SJSA1 (cell line): ENCODE measurements around the gene DYRK1A. TPM values are rescaled to one million over a fixed set of nuclear protein-coding genes. Genes with fewer than 3 reads are reported as not detected.

ENCODE experiments used
- DNase-seq, 2 experiments: peaks; one replicate each; pipeline ENCODE4 v3.0.0-alpha.2; 2015 to 2020; ENCODE audit warnings: low spot score in 2 of 2, low read depth in 1 of 2
- H3K27ac ChIP-seq: fragments of 250-450 bp; sonication (Bioruptor Pico); 2 replicates; pipeline ENCODE4 v1.5.1; 2020; ENCODE audit warnings: mild to moderate bottlenecking, moderate library complexity
- H3K27me3 ChIP-seq: fragments of 250-450 bp; sonication (Bioruptor Pico); replicated peaks from 2 replicates; pipeline ENCODE4 v1.5.1; 2020; ENCODE audit warnings: mild to moderate bottlenecking, moderate library complexity
- H3K36me3 ChIP-seq: fragments of 250-450 bp; sonication (Bioruptor Pico); 2 replicates; pipeline ENCODE4 v1.5.1; 2020; ENCODE audit warnings: mild to moderate bottlenecking
- H3K4me1 ChIP-seq: fragments of 250-450 bp; sonication (Bioruptor Pico); replicated peaks from 2 replicates; pipeline ENCODE4 v1.6.1; 2021; ENCODE audit warnings: mild to moderate bottlenecking
- H3K4me3 ChIP-seq: fragments of 250-450 bp; sonication (Bioruptor Pico); 2 replicates; pipeline ENCODE4 v1.5.1; 2020; ENCODE audit warnings: mild to moderate bottlenecking
- H3K9me3 ChIP-seq: fragments of 250-450 bp; sonication (Bioruptor Pico); replicated peaks from 2 replicates; pipeline ENCODE4 v1.5.1; 2020; ENCODE audit warnings: mild to moderate bottlenecking
- total RNA-seq: library from RNA; depleted of rRNA; stranded (reverse); fragments of >200 nt; shearing (Covaris generic); gene quantifications from 2 replicates; pipeline ENCODE4 v1.2.3, GENCODE V29; 2014

The DYRK1A gene
- total RNA-seq, 1 experiment from 2014 or later = 51.3 TPM

- Histone ChIP-seq H3K9me3 (no peaks in the 10 kb centered on the region), H3K27ac (no peak overlapping the region), H3K27me3 (no peaks in the 10 kb centered on the region), H3K4me3 (no peak overlapping the region), H3K4me1 (no peaks in the 10 kb centered on the region), H3K36me3 (0 out of 2 replicates have a peak, but pooled peaks cover 3% of the 10 kb centered on the region)
- no peak for DNase-seq
Observed at GRCh38 chr21:37384416-37384815, 17.8 kb downstream of the DYRK1A start.

- H3K27ac ChIP-seq = no peak overlapping the region
- no peaks in the 10 kb centered on the region for H3K9me3 ChIP-seq
- H3K36me3 ChIP-seq = peaks cover 3% of the 10 kb centered on the region; the same call in 1 of the 2 replicates
Observed at GRCh38 chr21:37385179-37385765, 18.7 kb downstream of the DYRK1A start.

GRCh38 chr21:37386151-37386550 lies 19.6 kb downstream of the DYRK1A start:
- H3K27ac ChIP-seq = no peak overlapping the region
- no peak overlapping the region for H3K4me3 ChIP-seq
- no peaks in the 10 kb centered on the region for H3K27me3 ChIP-seq
- DNase-seq = no peak
- H3K36me3 ChIP-seq = peaks cover 3% of the 10 kb centered on the region; the same call in 1 of the 2 replicates
- no peaks in the 10 kb centered on the region for H3K9me3 ChIP-seq
- H3K4me1 ChIP-seq = no peaks in the 10 kb centered on the region

More at GRCh38 chr21:37385179-37385765, 18.7 kb downstream of the DYRK1A start:
- DNase-seq = no peak
- no peak overlapping the region for H3K4me3 ChIP-seq
- no peaks in the 10 kb centered on the region for H3K27me3 ChIP-seq
- H3K4me1 ChIP-seq = no peaks in the 10 kb centered on the region

GRCh38 chr21:37389456-37389855 lies 22.9 kb downstream of the DYRK1A start:
- no peaks in the 10 kb centered on the region for H3K4me1 ChIP-seq
- DNase-seq = no peak
- H3K27me3 ChIP-seq = no peaks in the 10 kb centered on the region
- H3K27ac ChIP-seq = no peak overlapping the region
- H3K36me3 ChIP-seq = peaks cover 12% of the 10 kb centered on the region
- no peak overlapping the region for H3K4me3 ChIP-seq
- no peaks in the 10 kb centered on the region for H3K9me3 ChIP-seq

GRCh38 chr21:37391666-37392065 lies 25.1 kb downstream of the DYRK1A start:
- no peak overlapping the region for H3K27ac ChIP-seq
- no peak for DNase-seq
- H3K27me3 ChIP-seq = no peaks in the 10 kb centered on the region
- H3K4me1 ChIP-seq = no peaks in the 10 kb centered on the region
- no peaks in the 10 kb centered on the region for H3K9me3 ChIP-seq
- no peak overlapping the region for H3K4me3 ChIP-seq
- peaks cover 17% of the 10 kb centered on the region for H3K36me3 ChIP-seq

GRCh38 chr21:37392441-37392840 lies 25.9 kb downstream of the DYRK1A start:
- no peak for DNase-seq
- H3K4me3 ChIP-seq = no peak overlapping the region
- H3K4me1 ChIP-seq = no peaks in the 10 kb centered on the region
- H3K27me3 ChIP-seq = no peaks in the 10 kb centered on the region
- H3K27ac ChIP-seq = no peak overlapping the region
- no peaks in the 10 kb centered on the region for H3K9me3 ChIP-seq
- peaks cover 17% of the 10 kb centered on the region for H3K36me3 ChIP-seq

- Histone ChIP-seq H3K36me3 (peaks cover 15% of the 10 kb centered on the region), H3K27ac (no peak overlapping the region), H3K27me3 (no peaks in the 10 kb centered on the region), H3K9me3 (no peaks in the 10 kb centered on the region), H3K4me3 (no peak overlapping the region), H3K4me1 (no peaks in the 10 kb centered on the region)
- no peak for DNase-seq
Observed at GRCh38 chr21:37393030-37393429, 26.5 kb downstream of the DYRK1A start.

GRCh38 chr21:37393786-37394185 lies 27.2 kb downstream of the DYRK1A start:
- no peak for DNase-seq
- Histone ChIP-seq H3K4me3 (no peak overlapping the region), H3K27ac (no peak overlapping the region), H3K9me3 (no peaks in the 10 kb centered on the region), H3K4me1 (no peaks in the 10 kb centered on the region), H3K27me3 (no peaks in the 10 kb centered on the region), H3K36me3 (peaks cover 15% of the 10 kb centered on the region)

- H3K4me1 ChIP-seq = no peaks in the 10 kb centered on the region
- H3K4me3 ChIP-seq = no peak overlapping the region
- no peaks in the 10 kb centered on the region for H3K9me3 ChIP-seq
- DNase-seq = no peak
- H3K27ac ChIP-seq = no peak overlapping the region
- H3K36me3 ChIP-seq = peaks cover 15% of the 10 kb centered on the region
- no peaks in the 10 kb centered on the region for H3K27me3 ChIP-seq
Observed at GRCh38 chr21:37395961-37396360, 29.4 kb downstream of the DYRK1A start.

GRCh38 chr21:37396855-37397254 lies 30.3 kb downstream of the DYRK1A start:
- Histone ChIP-seq H3K4me3 (no peak overlapping the region), H3K9me3 (no peaks in the 10 kb centered on the region), H3K27me3 (no peaks in the 10 kb centered on the region), H3K36me3 (peaks cover 15% of the 10 kb centered on the region), H3K4me1 (no peaks in the 10 kb centered on the region), H3K27ac (no peak overlapping the region)
- DNase-seq = no peak

GRCh38 chr21:37398697-37399096 lies 32.1 kb downstream of the DYRK1A start:
- DNase-seq = no peak
- H3K9me3 ChIP-seq = peaks cover 6% of the 10 kb centered on the region; the same call in 1 of the 2 replicates
- peaks cover 5% of the 10 kb centered on the region; the same call in 1 of the 2 replicates for H3K36me3 ChIP-seq
- H3K27me3 ChIP-seq = no peaks in the 10 kb centered on the region
- H3K4me1 ChIP-seq = no peaks in the 10 kb centered on the region
- no peak overlapping the region for H3K27ac ChIP-seq
- H3K4me3 ChIP-seq = no peak overlapping the region

- Histone ChIP-seq H3K9me3 (peaks cover 6% of the 10 kb centered on the region; the same call in 1 of the 2 replicates), H3K27me3 (no peaks in the 10 kb centered on the region), H3K36me3 (no peaks in the 10 kb centered on the region), H3K4me1 (0 out of 2 replicates have a peak, but pooled peaks cover 4% of the 10 kb centered on the region), H3K4me3 (no peak overlapping the region), H3K27ac (no peak overlapping the region)
- no peak for DNase-seq
Observed at GRCh38 chr21:37402251-37402867, 35.8 kb downstream of the DYRK1A start.

GRCh38 chr21:37405629-37406028 lies 39.1 kb downstream of the DYRK1A start:
- Histone ChIP-seq H3K36me3 (no peaks in the 10 kb centered on the region), H3K27me3 (no peaks in the 10 kb centered on the region), H3K4me3 (no peak overlapping the region), H3K4me1 (0 out of 2 replicates have a peak, but pooled peaks cover 7% of the 10 kb centered on the region), H3K27ac (no peak overlapping the region), H3K9me3 (peaks cover 6% of the 10 kb centered on the region; the same call in 1 of the 2 replicates)
- DNase-seq = no peak

- no peaks in the 10 kb centered on the region for H3K27me3 ChIP-seq
- DNase-seq = peak in 1 of 2 experiments; percentile 22
- no peak overlapping the region for H3K4me3 ChIP-seq
- peaks cover under 1% of the 10 kb centered on the region; the same call in 1 of the 2 replicates for H3K9me3 ChIP-seq
- no peaks in the 10 kb centered on the region for H3K36me3 ChIP-seq
- H3K4me1 ChIP-seq = peaks cover 15% of the 10 kb centered on the region
- no peak overlapping the region for H3K27ac ChIP-seq
Observed at GRCh38 chr21:37407719-37408420, 41.3 kb downstream of the DYRK1A start.
